ENCODE measurements around the gene CTCFL. TPM values are rescaled to one million over a fixed set of nuclear protein-coding genes. Genes with fewer than 3 reads are reported as not detected.

Gene CTCFL
- total and polyA plus RNA-seq, 2 donors (not counting 1 experiment from before 2014, with no cell fraction given), result not detected

DNA sequence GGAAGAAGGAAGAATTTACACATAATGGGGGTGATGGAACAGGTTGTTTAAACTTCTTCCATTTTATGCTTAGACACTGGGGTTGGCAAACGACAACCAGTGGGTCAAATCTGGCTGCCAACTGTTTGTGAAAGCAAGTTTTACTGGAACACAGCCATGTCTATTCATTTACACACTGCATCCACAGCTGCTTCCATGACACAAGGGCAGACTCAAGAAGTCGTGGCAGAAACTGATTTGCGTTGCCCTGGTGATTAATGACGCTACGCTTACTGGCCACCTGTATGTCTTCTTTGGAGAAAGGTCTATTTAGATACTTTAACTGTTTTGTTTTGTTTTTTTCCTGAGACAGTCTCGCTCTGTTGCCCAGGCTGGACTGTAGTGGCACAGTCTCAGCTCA, 19.0 kb downstream of the CTCFL start:
- no peak overlapping the region for H3K4me2 ChIP-seq (ENCODE audit: extremely low read depth, insufficient read depth, low read length)
- H3K9ac ChIP-seq (ENCODE audit: insufficient read depth, low read length), result no peak overlapping the region
- TF ChIP-seq EZH2 (IDR thresholded peaks at IDR 0.05; ENCODE audit: low read length, missing control alignments), result no peak
- TF ChIP-seq, protein P1, sequence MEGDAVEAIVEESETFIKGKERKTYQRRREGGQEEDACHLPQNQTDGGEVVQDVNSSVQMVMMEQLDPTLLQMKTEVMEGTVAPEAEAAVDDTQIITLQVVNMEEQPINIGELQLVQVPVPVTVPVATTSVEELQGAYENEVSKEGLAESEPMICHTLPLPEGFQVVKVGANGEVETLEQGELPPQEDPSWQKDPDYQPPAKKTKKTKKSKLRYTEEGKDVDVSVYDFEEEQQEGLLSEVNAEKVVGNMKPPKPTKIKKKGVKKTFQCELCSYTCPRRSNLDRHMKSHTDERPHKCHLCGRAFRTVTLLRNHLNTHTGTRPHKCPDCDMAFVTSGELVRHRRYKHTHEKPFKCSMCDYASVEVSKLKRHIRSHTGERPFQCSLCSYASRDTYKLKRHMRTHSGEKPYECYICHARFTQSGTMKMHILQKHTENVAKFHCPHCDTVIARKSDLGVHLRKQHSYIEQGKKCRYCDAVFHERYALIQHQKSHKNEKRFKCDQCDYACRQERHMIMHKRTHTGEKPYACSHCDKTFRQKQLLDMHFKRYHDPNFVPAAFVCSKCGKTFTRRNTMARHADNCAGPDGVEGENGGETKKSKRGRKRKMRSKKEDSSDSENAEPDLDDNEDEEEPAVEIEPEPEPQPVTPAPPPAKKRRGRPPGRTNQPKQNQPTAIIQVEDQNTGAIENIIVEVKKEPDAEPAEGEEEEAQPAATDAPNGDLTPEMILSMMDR (conservative IDR thresholded peaks at IDR 0.05 in 1 of 2, IDR thresholded peaks at IDR 0.05 in 1 of 2; ENCODE audit: low read depth in 1 of 2, low read length in 2 of 2), result no peak
- H3K4me1 ChIP-seq (ENCODE audit: control insufficient read depth, extremely low read depth, insufficient read depth, low read length), result no peaks in the 10 kb centered on the region
- no peaks in the 10 kb centered on the region for H3K27me3 ChIP-seq (ENCODE audit: control insufficient read depth, insufficient read depth, low read length)
- H2AFZ ChIP-seq (ENCODE audit: low read length), result no peak overlapping the region
- DNase-seq (ENCODE audit: low read depth in 2 of 2), result no peak
- no peak overlapping the region for H3K4me3 ChIP-seq (replicated peaks in 1 of 4; ENCODE audit: control extremely low read depth in 1 of 4, insufficient read depth in 1 of 4, low read depth in 3 of 4, low read length in 4 of 4)
- H3K36me3 ChIP-seq (ENCODE audit: control insufficient read depth, insufficient read depth, low read length), result no peaks in the 10 kb centered on the region
- H3K79me2 ChIP-seq (ENCODE audit: control insufficient read depth, insufficient read depth, low read length), result no peaks in the 10 kb centered on the region
- no peak overlapping the region for H3K27ac ChIP-seq (ENCODE audit: insufficient read depth, low read length)
- no peaks in the 10 kb centered on the region for H4K20me1 ChIP-seq (ENCODE audit: control insufficient read depth, extremely low read depth, insufficient read depth, low read length)
- H3K9me3 ChIP-seq (ENCODE audit: control insufficient read depth, insufficient read depth, low read depth, low read length), result no peaks in the 10 kb centered on the region

DNA sequence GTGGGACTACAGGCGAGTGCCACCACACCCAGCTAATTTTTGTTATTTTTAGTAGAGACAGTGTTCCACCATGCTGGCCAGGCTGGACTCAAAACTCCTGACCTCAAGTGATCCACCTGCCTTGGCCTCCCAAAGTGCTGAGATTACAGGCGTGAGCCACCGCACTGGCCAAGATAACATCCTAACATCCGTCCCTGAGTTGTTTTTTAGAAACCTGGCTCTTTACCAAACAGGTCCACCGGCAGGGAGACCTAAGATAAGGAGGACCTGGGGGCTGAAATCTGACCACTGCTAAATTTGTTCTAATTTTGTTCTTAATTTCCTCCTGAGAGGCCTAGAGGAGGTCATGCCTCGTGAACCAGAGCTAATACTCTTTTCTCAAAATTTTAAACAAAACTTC, 20.5 kb downstream of the CTCFL start:
- DNase-seq (ENCODE audit: low read depth in 2 of 2), result no peak
- Histone ChIP-seq H3K4me2 (ENCODE audit: extremely low read depth, insufficient read depth, low read length) (no peak overlapping the region), H3K4me1 (ENCODE audit: control insufficient read depth, extremely low read depth, insufficient read depth, low read length) (no peaks in the 10 kb centered on the region), H3K27ac (ENCODE audit: insufficient read depth, low read length) (no peak overlapping the region), H3K9ac (ENCODE audit: insufficient read depth, low read length) (no peak overlapping the region), H4K20me1 (ENCODE audit: control insufficient read depth, extremely low read depth, insufficient read depth, low read length) (no peaks in the 10 kb centered on the region), H3K79me2 (ENCODE audit: control insufficient read depth, insufficient read depth, low read length) (no peaks in the 10 kb centered on the region), H2AFZ (ENCODE audit: low read length) (no peak overlapping the region), H3K27me3 (ENCODE audit: control insufficient read depth, insufficient read depth, low read length) (no peaks in the 10 kb centered on the region), H3K36me3 (ENCODE audit: control insufficient read depth, insufficient read depth, low read length) (no peaks in the 10 kb centered on the region), H3K9me3 (ENCODE audit: control insufficient read depth, insufficient read depth, low read depth, low read length) (no peaks in the 10 kb centered on the region), H3K4me3 (replicated peaks in 1 of 4; ENCODE audit: control extremely low read depth in 1 of 4, insufficient read depth in 1 of 4, low read depth in 3 of 4, low read length in 4 of 4) (no peak overlapping the region)
- TF ChIP-seq EZH2 (IDR thresholded peaks at IDR 0.05; ENCODE audit: low read length, missing control alignments), result no peak
- TF ChIP-seq, protein P1 (conservative IDR thresholded peaks at IDR 0.05 in 1 of 2, IDR thresholded peaks at IDR 0.05 in 1 of 2; ENCODE audit: low read depth in 1 of 2, low read length in 2 of 2), result no peak

DNA sequence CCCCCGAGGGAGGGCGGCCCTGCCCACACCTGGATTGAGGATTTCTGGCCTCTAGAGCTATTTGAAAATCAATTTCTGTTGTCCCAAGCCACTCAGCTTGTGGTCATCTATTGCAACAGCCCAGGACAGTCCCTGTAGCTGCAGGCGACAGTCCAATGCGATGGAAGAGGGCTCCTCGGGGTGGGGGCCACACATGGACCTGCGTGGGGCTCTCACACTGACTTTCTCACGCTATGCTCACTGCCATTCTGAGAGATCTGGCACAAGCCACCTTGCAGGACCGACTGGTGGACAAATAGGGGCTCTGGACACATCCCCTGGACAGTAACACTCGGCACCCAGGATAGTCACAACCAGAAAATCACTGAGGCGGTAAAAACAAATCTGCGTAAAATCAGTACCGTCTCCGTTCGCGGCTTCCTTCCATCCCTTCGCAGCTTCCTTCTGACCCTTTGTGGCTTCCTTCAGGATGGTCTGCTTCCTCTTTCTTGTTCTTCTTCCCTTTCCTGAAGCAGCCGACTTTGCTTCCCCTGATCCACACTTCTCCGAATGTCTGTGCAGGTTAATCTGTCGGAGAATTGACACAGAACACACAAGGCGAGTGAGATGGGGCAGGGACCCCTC, 21.8 kb downstream of the CTCFL start:
- H3K4me1 ChIP-seq (ENCODE audit: control insufficient read depth, extremely low read depth, insufficient read depth, low read length), result no peaks in the 10 kb centered on the region
- H3K9me3 ChIP-seq (ENCODE audit: control insufficient read depth, insufficient read depth, low read depth, low read length), result no peaks in the 10 kb centered on the region
- no peak overlapping the region for H3K27ac ChIP-seq (ENCODE audit: insufficient read depth, low read length)
- TF ChIP-seq, protein P1 (conservative IDR thresholded peaks at IDR 0.05 in 1 of 2, IDR thresholded peaks at IDR 0.05 in 1 of 2; ENCODE audit: low read depth in 1 of 2, low read length in 2 of 2), result no peak
- TF ChIP-seq EZH2 (IDR thresholded peaks at IDR 0.05; ENCODE audit: low read length, missing control alignments), result no peak
- no peaks in the 10 kb centered on the region for H3K79me2 ChIP-seq (ENCODE audit: control insufficient read depth, insufficient read depth, low read length)
- H4K20me1 ChIP-seq (ENCODE audit: control insufficient read depth, extremely low read depth, insufficient read depth, low read length), result no peaks in the 10 kb centered on the region
- H3K36me3 ChIP-seq (ENCODE audit: control insufficient read depth, insufficient read depth, low read length), result no peaks in the 10 kb centered on the region
- H3K4me3 ChIP-seq (replicated peaks in 1 of 4; ENCODE audit: control extremely low read depth in 1 of 4, insufficient read depth in 1 of 4, low read depth in 3 of 4, low read length in 4 of 4), result no peak overlapping the region
- DNase-seq (ENCODE audit: low read depth in 2 of 2), result no peak
- H3K9ac ChIP-seq (ENCODE audit: insufficient read depth, low read length), result no peak overlapping the region
- H2AFZ ChIP-seq (ENCODE audit: low read length), result no peak overlapping the region
- no peak overlapping the region for H3K4me2 ChIP-seq (ENCODE audit: extremely low read depth, insufficient read depth, low read length)
- no peaks in the 10 kb centered on the region for H3K27me3 ChIP-seq (ENCODE audit: control insufficient read depth, insufficient read depth, low read length)

Measured in fibroblast of lung (primary cell).